RWPE2 (cell line): ENCODE data around the gene TMPRSS11D.

Source experiments
- ATAC-seq: fragments of 200-7000 bp; cut with Tn5 transposase; 3 replicates; pipeline ENCODE4 v1.9.1; 2021; ENCODE audit warnings: low read depth
- DNase-seq: peaks from one replicate; pipeline ENCODE4 v3.0.0-alpha.2; 2020; ENCODE audit warnings: low spot score
- H3K27ac ChIP-seq: fragments of 450-650 bp; 2 replicates; pipeline ENCODE4 v1.5.1; 2017; ENCODE audit warnings: mild to moderate bottlenecking; ENCODE audit not compliant: poor library complexity, severe bottlenecking
- H3K27me3 ChIP-seq: fragments of 250-450 bp; sonication (Bioruptor Pico); 2 replicates; pipeline ENCODE4 v1.5.1; 2021; ENCODE audit warnings: mild to moderate bottlenecking, moderate library complexity; ENCODE audit not compliant: insufficient read depth, poor library complexity, severe bottlenecking
- H3K36me3 ChIP-seq: fragments of 250-450 bp; sonication (Bioruptor Pico); 2 replicates; pipeline ENCODE4 v1.5.1; 2020; ENCODE audit warnings: low read depth, mild to moderate bottlenecking, moderate library complexity
- H3K4me1 ChIP-seq: fragments of 250-450 bp; sonication (Bioruptor Pico); 2 replicates; pipeline ENCODE4 v1.5.1; 2021; ENCODE audit warnings: mild to moderate bottlenecking, moderate library complexity; ENCODE audit not compliant: insufficient read depth, poor library complexity, severe bottlenecking
- H3K4me3 ChIP-seq: fragments of 250-450 bp; sonication (Bioruptor Pico); 2 replicates; pipeline ENCODE4 v1.5.1; 2021; ENCODE audit warnings: mild to moderate bottlenecking, moderate library complexity; ENCODE audit not compliant: severe bottlenecking
- H3K9me3 ChIP-seq: fragments of 250-450 bp; sonication (Bioruptor Pico); 2 replicates; pipeline ENCODE4 v1.5.1; 2021; ENCODE audit warnings: mild to moderate bottlenecking, moderate library complexity; ENCODE audit not compliant: severe bottlenecking
- CTCF ChIP-seq: fragments of 450-650 bp; IDR thresholded peaks from one replicate; pipeline ENCODE4 v1.5.1; 2017; ENCODE audit warnings: mild to moderate bottlenecking, moderate library complexity; ENCODE audit not compliant: poor library complexity, severe bottlenecking

TMPRSS11D gene

GRCh38 chr4:67874986-67875385 lies 8.8 kb downstream of the TMPRSS11D start:
- H3K36me3 ChIP-seq, result no peaks in the 10 kb centered on the region
- no peaks in the 10 kb centered on the region for H3K27me3 ChIP-seq
- peak; percentile 54; the same call in 2 of the 3 replicates for ATAC-seq
- TF ChIP-seq CTCF, result no peak
- no peak for DNase-seq
- peak overlapping the region; percentile 26 for H3K27ac ChIP-seq
- no peaks in the 10 kb centered on the region for H3K9me3 ChIP-seq
- H3K4me3 ChIP-seq, result no peak overlapping the region
- H3K4me1 ChIP-seq, result peaks cover 10% of the 10 kb centered on the region

- H3K27ac ChIP-seq, result no peak overlapping the region
- peaks cover 10% of the 10 kb centered on the region for H3K4me1 ChIP-seq
- DNase-seq (no peak), ATAC-seq (no peak)
- no peaks in the 10 kb centered on the region for H3K27me3 ChIP-seq
- no peak overlapping the region for H3K4me3 ChIP-seq
- TF ChIP-seq CTCF, result no peak
- no peaks in the 10 kb centered on the region for H3K36me3 ChIP-seq
- H3K9me3 ChIP-seq, result no peaks in the 10 kb centered on the region
These were observed 10.7 kb downstream of the TMPRSS11D start for GRCh38 chr4:67873116-67873515.

- no peak for DNase-seq
- peaks cover 10% of the 10 kb centered on the region for H3K4me1 ChIP-seq
- H3K27me3 ChIP-seq, result no peaks in the 10 kb centered on the region
- no peak overlapping the region for H3K27ac ChIP-seq
- no peaks in the 10 kb centered on the region for H3K36me3 ChIP-seq
- no peaks in the 10 kb centered on the region for H3K9me3 ChIP-seq
- peak; percentile 93 for ATAC-seq
- H3K4me3 ChIP-seq, result no peak overlapping the region
- peak; percentile 86 for TF ChIP-seq CTCF
These were observed 11.9 kb downstream of the TMPRSS11D start for GRCh38 chr4:67871867-67872266.

GRCh38 chr4:67869580-67870190 lies 14.1 kb downstream of the TMPRSS11D start:
- ATAC-seq (no peak), DNase-seq (no peak)
- Histone ChIP-seq H3K4me1 (peaks cover under 1% of the 10 kb centered on the region), H3K36me3 (no peaks in the 10 kb centered on the region), H3K9me3 (no peaks in the 10 kb centered on the region), H3K27me3 (no peaks in the 10 kb centered on the region), H3K4me3 (no peak overlapping the region), H3K27ac (no peak overlapping the region)
- TF ChIP-seq CTCF, result no peak

GRCh38 chr4:67861513-67861912 lies 22.3 kb downstream of the TMPRSS11D start:
- H3K36me3 ChIP-seq, result no peaks in the 10 kb centered on the region
- no peaks in the 10 kb centered on the region for H3K9me3 ChIP-seq
- ATAC-seq (no peak), DNase-seq (no peak)
- H3K27me3 ChIP-seq, result no peaks in the 10 kb centered on the region
- no peak overlapping the region for H3K27ac ChIP-seq
- TF ChIP-seq CTCF, result no peak
- H3K4me1 ChIP-seq, result peaks cover 9% of the 10 kb centered on the region
- H3K4me3 ChIP-seq, result no peak overlapping the region
